Iris pigment epithelial cell (primary cell): Measurements from ENCODE around the gene KCNMA1.

ENCODE experiments used
- DNase-seq: peaks from one replicate; pipeline ENCODE4 v3.0.0-alpha.2; 2011; ENCODE audit warnings: low read depth

The KCNMA1 gene

GRCh38 chr10:77180794-77181193 lies 456.8 kb downstream of the KCNMA1 start:
- DNase-seq: no peak

- DNase-seq: no peak
Measured at GRCh38 chr10:77180104-77180503, 457.5 kb downstream of the KCNMA1 start.

- DNase-seq: peak; percentile 89
Measured at GRCh38 chr10:77179015-77179695, 458.5 kb downstream of the KCNMA1 start.

GRCh38 chr10:77177589-77177988 lies 460.0 kb downstream of the KCNMA1 start:
- DNase-seq: no peak

- no peak for DNase-seq
Measured at GRCh38 chr10:77177161-77177560, 460.4 kb downstream of the KCNMA1 start.

GRCh38 chr10:77176232-77176631 lies 461.4 kb downstream of the KCNMA1 start:
- no peak for DNase-seq

GRCh38 chr10:77175631-77176222 lies 461.9 kb downstream of the KCNMA1 start:
- no peak for DNase-seq

- DNase-seq: peak; percentile 69
Measured at GRCh38 chr10:77173615-77174461, 463.8 kb downstream of the KCNMA1 start.

- DNase-seq: no peak
Measured at GRCh38 chr10:77172086-77172485, 465.5 kb downstream of the KCNMA1 start.

GRCh38 chr10:77168861-77169260 lies 468.7 kb downstream of the KCNMA1 start:
- DNase-seq: no peak

- DNase-seq: no peak
Measured at GRCh38 chr10:77168161-77168560, 469.4 kb downstream of the KCNMA1 start.

GRCh38 chr10:77165445-77166208 lies 472.0 kb downstream of the KCNMA1 start:
- DNase-seq: peak; percentile 65

- peak; percentile 47 for DNase-seq
Measured at GRCh38 chr10:77164616-77165311, 472.8 kb downstream of the KCNMA1 start.

GRCh38 chr10:77163670-77164348 lies 473.8 kb downstream of the KCNMA1 start:
- peak; percentile 100 for DNase-seq

GRCh38 chr10:77162697-77163096 lies 474.9 kb downstream of the KCNMA1 start:
- DNase-seq: peak; percentile 92

- DNase-seq: peak; percentile 94
Measured at GRCh38 chr10:77160679-77161078, 476.9 kb downstream of the KCNMA1 start.

GRCh38 chr10:77159538-77160110 lies 478.0 kb downstream of the KCNMA1 start:
- DNase-seq: peak; percentile 28

- DNase-seq: no peak
Measured at GRCh38 chr10:77158666-77159065, 478.9 kb downstream of the KCNMA1 start.

GRCh38 chr10:77157248-77158019 lies 480.2 kb downstream of the KCNMA1 start:
- DNase-seq: peak; percentile 82

- peak; percentile 78 for DNase-seq
Measured at GRCh38 chr10:77156406-77156879, 481.2 kb downstream of the KCNMA1 start.
